H1 (cell line): ENCODE results near the gene TLE5. TPM values are rescaled to one million over a fixed set of nuclear protein-coding genes. Genes with fewer than 3 reads are reported as not detected.

Experiments used
- CHD2 ChIP-seq: IDR thresholded peaks from 2 replicates; pipeline ENCODE4 v1.6.1; 2012; ENCODE audit warnings: low read length, improper control_type of control experiment
- E2F6 ChIP-seq: IDR thresholded peaks from 2 replicates; pipeline ENCODE4 v1.6.1; 2012; ENCODE audit warnings: inconsistent platforms
- RNF2 ChIP-seq: fragments of 200-900, 300-1000 bp; sonication (generic); IDR thresholded peaks from 2 replicates; pipeline ENCODE4 v1.7.1; 2016; ENCODE audit warnings: borderline replicate concordance, low read depth, mild to moderate bottlenecking, antibody characterized with exemption, low read length; ENCODE audit not compliant: poor library complexity, severe bottlenecking; ENCODE audit errors: missing control alignments
- polyA plus RNA-seq, 7 experiments: library from polyadenylated mRNA; depleted of rRNA in 3 of 7; stranded (reverse) in 5 of 7; unstranded in 2 of 7; fragments of >200 nt in 5 of 7; fragments of 200-250 nt in 2 of 7; gene quantifications; 1 replicate in 5 of 7; 2 replicates in 1 of 7; 4 replicates in 1 of 7; pipeline versions ENCODE4 v1.2.1 to v1.2.3, GENCODE V29; 2011 to 2013; ENCODE audit warnings: missing spikeins in 2 of 7, mixed read lengths in 2 of 7
- total RNA-seq: library from RNA; stranded (reverse); fragmentation: NEBNext Ultra II Directional; extraction: Animal tissue kit (Norgen Biotek cat#: 25700); gene quantifications from 2 replicates; pipeline ENCODE4 v1.2.1, GENCODE V29; 2021

The TLE5 gene
- total and polyA plus RNA-seq, 2 of the 8 experiments (the other 6 are each of a cell fraction or from before 2014, with no cell fraction given), result 187 to 285 TPM

- TF ChIP-seq E2F6 (no peak), CHD2 (no peak), RNF2 (no peak)
Observed at GRCh38 chr19:3104708-3104983, 42.4 kb upstream of the TLE5 start (continued).
